ENCODE results near the gene PJA2. TPM values are rescaled to one million over a fixed set of nuclear protein-coding genes. Genes with fewer than 3 reads are reported as not detected.

Gene PJA2
- total RNA-seq, 1 donor from 2014 or later = 63.4 TPM

DNA sequence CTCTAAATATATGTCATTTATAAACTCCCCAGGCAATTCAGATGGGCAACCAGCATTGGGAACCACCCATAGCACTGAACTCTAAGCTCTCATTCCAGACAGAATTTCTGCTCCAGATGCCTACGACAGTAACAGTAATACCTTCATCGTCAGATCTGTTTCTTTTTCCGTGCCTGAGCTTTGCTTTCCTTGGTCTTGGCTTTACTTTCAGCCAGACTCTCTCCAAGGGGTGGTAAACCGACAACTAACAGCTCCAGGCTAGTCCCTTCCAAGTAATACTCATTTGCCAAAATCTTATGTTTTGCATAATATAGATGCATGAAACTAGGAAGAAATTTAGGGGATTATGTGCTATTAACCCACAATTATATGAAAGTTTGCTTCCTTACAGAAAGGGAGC, 102.3 kb downstream of the PJA2 start:
- H3K4me1 Mint-ChIP-seq (ENCODE audit: low read depth) = peaks cover 14% of the 10 kb centered on the region
- no peak overlapping the region for H3K27ac Mint-ChIP-seq
- no peak overlapping the region for H3K4me3 Mint-ChIP-seq (ENCODE audit: low read depth)
- peaks cover 5% of the 10 kb centered on the region for H3K9me3 Mint-ChIP-seq (ENCODE audit: low read depth)
- DNase-seq (ENCODE audit: low spot score, unreplicated experiment) = no peak
- TF ChIP-seq, protein P1, sequence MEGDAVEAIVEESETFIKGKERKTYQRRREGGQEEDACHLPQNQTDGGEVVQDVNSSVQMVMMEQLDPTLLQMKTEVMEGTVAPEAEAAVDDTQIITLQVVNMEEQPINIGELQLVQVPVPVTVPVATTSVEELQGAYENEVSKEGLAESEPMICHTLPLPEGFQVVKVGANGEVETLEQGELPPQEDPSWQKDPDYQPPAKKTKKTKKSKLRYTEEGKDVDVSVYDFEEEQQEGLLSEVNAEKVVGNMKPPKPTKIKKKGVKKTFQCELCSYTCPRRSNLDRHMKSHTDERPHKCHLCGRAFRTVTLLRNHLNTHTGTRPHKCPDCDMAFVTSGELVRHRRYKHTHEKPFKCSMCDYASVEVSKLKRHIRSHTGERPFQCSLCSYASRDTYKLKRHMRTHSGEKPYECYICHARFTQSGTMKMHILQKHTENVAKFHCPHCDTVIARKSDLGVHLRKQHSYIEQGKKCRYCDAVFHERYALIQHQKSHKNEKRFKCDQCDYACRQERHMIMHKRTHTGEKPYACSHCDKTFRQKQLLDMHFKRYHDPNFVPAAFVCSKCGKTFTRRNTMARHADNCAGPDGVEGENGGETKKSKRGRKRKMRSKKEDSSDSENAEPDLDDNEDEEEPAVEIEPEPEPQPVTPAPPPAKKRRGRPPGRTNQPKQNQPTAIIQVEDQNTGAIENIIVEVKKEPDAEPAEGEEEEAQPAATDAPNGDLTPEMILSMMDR (IDR thresholded peaks at IDR 0.05; ENCODE audit: unreplicated experiment) = no peak
- H3K36me3 Mint-ChIP-seq (ENCODE audit: insufficient read depth) = no peaks in the 10 kb centered on the region
- no peaks in the 10 kb centered on the region for H3K27me3 Mint-ChIP-seq

DNA sequence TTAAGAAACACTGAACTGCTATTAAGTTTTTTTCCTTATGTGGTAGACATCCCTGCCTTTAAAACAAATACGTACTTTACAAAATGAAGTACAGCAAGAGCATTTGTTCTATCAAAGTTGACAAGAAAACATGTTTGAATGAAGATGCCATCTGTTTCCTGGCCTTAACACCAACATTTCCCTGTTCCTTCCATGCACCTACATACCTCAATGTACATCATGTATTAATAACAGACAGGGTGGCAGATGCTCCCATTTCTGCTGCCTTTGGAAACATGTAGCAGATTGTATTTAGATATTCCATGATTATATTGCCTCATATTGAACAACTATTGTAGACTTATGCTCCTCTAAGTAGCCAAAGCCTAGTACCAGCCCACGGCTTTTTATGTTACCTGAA, 104.4 kb downstream of the PJA2 start:
- H3K4me3 Mint-ChIP-seq (ENCODE audit: low read depth) = no peak overlapping the region
- no peaks in the 10 kb centered on the region for H3K9me3 Mint-ChIP-seq (ENCODE audit: low read depth)
- no peak for DNase-seq (ENCODE audit: low spot score, unreplicated experiment)
- H3K27me3 Mint-ChIP-seq = no peaks in the 10 kb centered on the region
- TF ChIP-seq, protein P1 (IDR thresholded peaks at IDR 0.05; ENCODE audit: unreplicated experiment) = no peak
- no peaks in the 10 kb centered on the region for H3K36me3 Mint-ChIP-seq (ENCODE audit: insufficient read depth)
- no peak overlapping the region for H3K27ac Mint-ChIP-seq
- peaks cover 5% of the 10 kb centered on the region for H3K4me1 Mint-ChIP-seq (ENCODE audit: low read depth)

DNA sequence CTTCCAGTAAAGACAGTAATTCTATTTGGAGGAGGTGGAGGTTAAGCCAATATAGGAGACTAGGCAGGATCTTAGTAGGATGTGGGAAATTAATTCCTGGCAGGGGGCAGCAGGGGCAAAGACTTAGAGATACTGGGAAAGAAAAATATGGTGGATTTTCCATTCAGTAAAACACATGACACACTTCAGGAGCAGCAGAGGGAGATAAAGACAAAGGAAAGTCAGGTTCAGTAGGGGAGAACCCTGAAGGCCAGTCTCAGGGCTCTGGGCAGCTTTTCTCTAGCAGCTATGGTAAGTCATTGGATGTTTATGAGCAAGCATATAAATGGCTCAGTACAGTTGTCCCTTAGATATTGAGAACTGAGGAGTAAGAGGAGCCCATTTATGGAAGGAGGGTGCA, 105.5 kb downstream of the PJA2 start:
- Mint-ChIP-seq H3K36me3 (ENCODE audit: insufficient read depth) (no peaks in the 10 kb centered on the region), H3K4me3 (ENCODE audit: low read depth) (no peak overlapping the region), H3K27me3 (no peaks in the 10 kb centered on the region), H3K9me3 (ENCODE audit: low read depth) (no peaks in the 10 kb centered on the region), H3K27ac (no peak overlapping the region), H3K4me1 (ENCODE audit: low read depth) (no peaks in the 10 kb centered on the region)
- TF ChIP-seq, protein P1 (IDR thresholded peaks at IDR 0.05; ENCODE audit: unreplicated experiment) = no peak
- DNase-seq (ENCODE audit: low spot score, unreplicated experiment) = no peak

DNA sequence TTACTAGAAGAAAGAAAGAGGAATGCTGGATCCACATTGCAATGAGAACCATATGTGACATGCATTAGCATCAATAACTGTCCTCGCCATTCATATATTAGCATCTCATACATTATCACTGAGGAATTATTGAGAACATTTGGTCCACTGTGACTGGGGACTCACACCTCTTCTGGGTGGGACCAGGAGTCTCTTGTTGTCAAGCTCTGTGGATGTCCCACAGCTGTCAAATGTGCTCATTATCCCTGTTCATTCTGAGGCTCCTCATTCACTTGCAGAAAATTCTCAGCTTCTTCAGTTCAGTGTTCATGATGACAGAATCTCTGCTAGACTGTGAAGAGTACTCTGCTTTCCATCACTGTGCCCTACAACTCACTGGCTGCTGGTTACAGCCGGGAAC, 109.4 kb downstream of the PJA2 start:
- no peaks in the 10 kb centered on the region for H3K36me3 Mint-ChIP-seq (ENCODE audit: insufficient read depth)
- no peak overlapping the region for H3K4me3 Mint-ChIP-seq (ENCODE audit: low read depth)
- H3K27ac Mint-ChIP-seq = no peak overlapping the region
- H3K9me3 Mint-ChIP-seq (ENCODE audit: low read depth) = no peaks in the 10 kb centered on the region
- no peaks in the 10 kb centered on the region for H3K4me1 Mint-ChIP-seq (ENCODE audit: low read depth)
- TF ChIP-seq, protein P1 (IDR thresholded peaks at IDR 0.05; ENCODE audit: unreplicated experiment) = no peak
- H3K27me3 Mint-ChIP-seq = no peaks in the 10 kb centered on the region
- no peak for DNase-seq (ENCODE audit: low spot score, unreplicated experiment)

DNA sequence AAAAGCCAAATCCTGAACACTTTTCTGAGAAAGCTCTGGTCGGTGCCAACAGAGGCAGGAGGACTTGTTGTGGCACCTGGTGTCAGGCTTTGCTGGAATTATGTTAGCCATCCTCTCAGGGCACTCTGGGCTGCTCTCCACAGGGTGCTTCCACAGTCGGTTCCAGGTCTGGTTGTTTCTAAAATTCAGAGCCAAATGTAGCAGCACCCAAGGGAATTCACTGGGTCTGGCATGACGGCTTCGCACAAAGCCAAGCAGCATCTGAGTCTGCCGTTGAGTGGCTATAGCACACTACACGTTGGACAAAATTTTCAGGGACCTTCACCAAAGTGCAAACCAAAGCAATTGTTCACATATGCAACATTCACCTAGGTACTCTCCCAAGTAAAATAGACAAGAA, 110.2 kb downstream of the PJA2 start:
- no peak for DNase-seq (ENCODE audit: low spot score, unreplicated experiment)
- peaks cover 2% of the 10 kb centered on the region for H3K36me3 Mint-ChIP-seq (ENCODE audit: insufficient read depth)
- H3K27ac Mint-ChIP-seq = no peak overlapping the region
- TF ChIP-seq, protein P1 (IDR thresholded peaks at IDR 0.05; ENCODE audit: unreplicated experiment) = no peak
- H3K4me1 Mint-ChIP-seq (ENCODE audit: low read depth) = no peaks in the 10 kb centered on the region
- H3K4me3 Mint-ChIP-seq (ENCODE audit: low read depth) = no peak overlapping the region
- no peaks in the 10 kb centered on the region for H3K27me3 Mint-ChIP-seq
- H3K9me3 Mint-ChIP-seq (ENCODE audit: low read depth) = peaks cover 8% of the 10 kb centered on the region
